ENCODE results near the gene PLXNA2. TPM values are rescaled to one million over a fixed set of nuclear protein-coding genes. Genes with fewer than 3 reads are reported as not detected.

The PLXNA2 gene
- total RNA-seq, 1 donor from 2014 or later, result 0.82 TPM

- Mint-ChIP-seq H3K27ac (no peak overlapping the region), H3K27me3 (peaks cover 4% of the 10 kb centered on the region), H3K4me3 (no peak overlapping the region), H3K9me3 (no peaks in the 10 kb centered on the region), H3K4me1 (no peaks in the 10 kb centered on the region), H3K36me3 (ENCODE audit: low read depth) (no peaks in the 10 kb centered on the region)
- DNase-seq (no peak), ATAC-seq (ENCODE audit: low read depth) (no peak)
- TF ChIP-seq CTCF (IDR thresholded peaks at IDR 0.05), result no peak
- POLR2A ChIA-PET, result no interaction called here
- CTCF ChIA-PET, result no interaction called here
- intact Hi-C loops (cut with micrococcal nuclease), result no loop called here
These were observed 214.6 kb downstream of the PLXNA2 start for GRCh38 chr1:208029381-208030287.

- no peak overlapping the region for H3K27ac Mint-ChIP-seq
- H3K36me3 Mint-ChIP-seq (ENCODE audit: low read depth), result no peaks in the 10 kb centered on the region
- no peaks in the 10 kb centered on the region for H3K4me1 Mint-ChIP-seq
- no peaks in the 10 kb centered on the region for H3K9me3 Mint-ChIP-seq
- CTCF ChIA-PET, result interaction anchor here (1.7 kb wide), 1 partner anchor 216 kb away, joined by 5 read pairs; the partner anchor contains the start of gene PLXNA2
- DNase-seq (no peak), ATAC-seq (ENCODE audit: low read depth) (no peak)
- intact Hi-C loops (cut with micrococcal nuclease), result no loop called here
- peaks cover 7% of the 10 kb centered on the region for H3K27me3 Mint-ChIP-seq
- H3K4me3 Mint-ChIP-seq, result no peak overlapping the region
- POLR2A ChIA-PET, result no interaction called here
- no peak for TF ChIP-seq CTCF (IDR thresholded peaks at IDR 0.05)
These were observed 215.7 kb downstream of the PLXNA2 start for GRCh38 chr1:208028526-208028925.

- CTCF ChIA-PET, result interaction anchor here (1.7 kb wide), 1 partner anchor 217 kb away, joined by 5 read pairs; the partner anchor contains the start of gene PLXNA2
- ATAC-seq (ENCODE audit: low read depth), result no peak
- Mint-ChIP-seq H3K4me1 (no peaks in the 10 kb centered on the region), H3K36me3 (ENCODE audit: low read depth) (no peaks in the 10 kb centered on the region), H3K27me3 (peaks cover 10% of the 10 kb centered on the region), H3K9me3 (no peaks in the 10 kb centered on the region), H3K4me3 (no peak overlapping the region), H3K27ac (no peak overlapping the region)
- POLR2A ChIA-PET, result no interaction called here
- intact Hi-C loops (cut with micrococcal nuclease), result no loop called here
- no peak for DNase-seq
- TF ChIP-seq CTCF (IDR thresholded peaks at IDR 0.05), result no peak
These were observed 216.3 kb downstream of the PLXNA2 start for GRCh38 chr1:208027861-208028260.

GRCh38 chr1:208026880-208027438 is 217.2 kb downstream of the PLXNA2 start:
- Mint-ChIP-seq H3K36me3 (ENCODE audit: low read depth) (no peaks in the 10 kb centered on the region), H3K4me1 (no peaks in the 10 kb centered on the region), H3K27ac (no peak overlapping the region), H3K9me3 (no peaks in the 10 kb centered on the region), H3K27me3 (peaks cover 10% of the 10 kb centered on the region), H3K4me3 (no peak overlapping the region)
- DNase-seq (no peak), ATAC-seq (ENCODE audit: low read depth) (no peak)
- no peak for TF ChIP-seq CTCF (IDR thresholded peaks at IDR 0.05)
- intact Hi-C loops (cut with micrococcal nuclease), result no loop called here
- ChIA-PET CTCF (no interaction called here), POLR2A (no interaction called here)

GRCh38 chr1:208025031-208025430 is 219.2 kb downstream of the PLXNA2 start:
- no peaks in the 10 kb centered on the region for H3K9me3 Mint-ChIP-seq
- no peaks in the 10 kb centered on the region for H3K4me1 Mint-ChIP-seq
- H3K36me3 Mint-ChIP-seq (ENCODE audit: low read depth), result no peaks in the 10 kb centered on the region
- ChIA-PET POLR2A (no interaction called here), CTCF (interaction anchor here (1.4 kb wide), 1 partner anchor 220 kb away, joined by 5 read pairs; no protein-coding TSS in a partner anchor)
- intact Hi-C loops (cut with micrococcal nuclease), result no loop called here
- ATAC-seq (ENCODE audit: low read depth), result no peak
- peaks cover 6% of the 10 kb centered on the region for H3K27me3 Mint-ChIP-seq
- DNase-seq, result no peak
- TF ChIP-seq CTCF (IDR thresholded peaks at IDR 0.05), result no peak
- H3K27ac Mint-ChIP-seq, result no peak overlapping the region
- no peak overlapping the region for H3K4me3 Mint-ChIP-seq

All from activated B cell treated with CpG ODN at 0.5 μM for 24 hours (primary cell).